ENCODE results near the gene MSI2. TPM values are rescaled to one million over a fixed set of nuclear protein-coding genes. Genes with fewer than 3 reads are reported as not detected.

Gene MSI2
- total and polyA plus RNA-seq, 2 experiments from 2014 or later = 15.7 to 76.4 TPM

- no peaks in the 10 kb centered on the region for H3K27me3 ChIP-seq
- DNase-seq (ENCODE audit: low read depth in 1 of 2, low spot score in 1 of 2) = peak in 1 of 2 donors; percentile 15
- no peak overlapping the region for H3K4me3 ChIP-seq
- H3K4me1 ChIP-seq (ENCODE audit: low read depth) = peaks cover 19% of the 10 kb centered on the region
- no peak for TF ChIP-seq CTCF (IDR thresholded peaks at IDR 0.05; ENCODE audit: low read depth, low read length)
- H3K27ac ChIP-seq = no peak overlapping the region
- H3K36me3 ChIP-seq = no peaks in the 10 kb centered on the region
- no peaks in the 10 kb centered on the region for H3K9me3 ChIP-seq (ENCODE audit: low read depth)
Measured at GRCh38 chr17:57396511-57396921, 140.2 kb downstream of the MSI2 start.

- Histone ChIP-seq H3K9me3 (ENCODE audit: low read depth) (no peaks in the 10 kb centered on the region), H3K27me3 (no peaks in the 10 kb centered on the region), H3K4me3 (no peak overlapping the region), H3K27ac (no peak overlapping the region), H3K4me1 (ENCODE audit: low read depth) (peaks cover 25% of the 10 kb centered on the region), H3K36me3 (no peaks in the 10 kb centered on the region)
- DNase-seq (ENCODE audit: low read depth in 1 of 2, low spot score in 1 of 2) = no peak
- TF ChIP-seq CTCF (IDR thresholded peaks at IDR 0.05; ENCODE audit: low read depth, low read length) = no peak
Measured at GRCh38 chr17:57397402-57397801, 141.1 kb downstream of the MSI2 start.

- no peak for TF ChIP-seq CTCF (IDR thresholded peaks at IDR 0.05; ENCODE audit: low read depth, low read length)
- no peak overlapping the region for H3K4me3 ChIP-seq
- H3K4me1 ChIP-seq (ENCODE audit: low read depth) = peaks cover 32% of the 10 kb centered on the region
- no peak overlapping the region for H3K27ac ChIP-seq
- H3K36me3 ChIP-seq = no peaks in the 10 kb centered on the region
- H3K27me3 ChIP-seq = no peaks in the 10 kb centered on the region
- no peaks in the 10 kb centered on the region for H3K9me3 ChIP-seq (ENCODE audit: low read depth)
- no peak for DNase-seq (ENCODE audit: low read depth in 1 of 2, low spot score in 1 of 2)
Measured at GRCh38 chr17:57399690-57400089, 143.4 kb downstream of the MSI2 start.

- Histone ChIP-seq H3K4me1 (ENCODE audit: low read depth) (peaks cover 41% of the 10 kb centered on the region), H3K27ac (peak overlapping the region; percentile 74), H3K27me3 (no peaks in the 10 kb centered on the region), H3K9me3 (ENCODE audit: low read depth) (no peaks in the 10 kb centered on the region), H3K36me3 (no peaks in the 10 kb centered on the region), H3K4me3 (no peak overlapping the region)
- no peak for TF ChIP-seq CTCF (IDR thresholded peaks at IDR 0.05; ENCODE audit: low read depth, low read length)
- DNase-seq (ENCODE audit: low read depth in 1 of 2, low spot score in 1 of 2) = no peak
Measured at GRCh38 chr17:57400648-57401047, 144.3 kb downstream of the MSI2 start.

- H3K36me3 ChIP-seq = no peaks in the 10 kb centered on the region
- no peak overlapping the region for H3K4me3 ChIP-seq
- no peaks in the 10 kb centered on the region for H3K9me3 ChIP-seq (ENCODE audit: low read depth)
- no peak for TF ChIP-seq CTCF (IDR thresholded peaks at IDR 0.05; ENCODE audit: low read depth, low read length)
- H3K4me1 ChIP-seq (ENCODE audit: low read depth) = peaks cover 45% of the 10 kb centered on the region
- no peaks in the 10 kb centered on the region for H3K27me3 ChIP-seq
- DNase-seq (ENCODE audit: low read depth in 1 of 2, low spot score in 1 of 2) = peak in 1 of 2 donors; percentile 17
- peak overlapping the region; percentile 74 for H3K27ac ChIP-seq
Measured at GRCh38 chr17:57401556-57402488, 145.5 kb downstream of the MSI2 start.
